H9 (cell line): ENCODE measurements around the gene WIPF2. TPM values are rescaled to one million over a fixed set of nuclear protein-coding genes. Genes with fewer than 3 reads are reported as not detected.
A peak's percentile ranks its signal among the peaks of the same experiment; 100 is the strongest.

Experiments
- DNase-seq: peaks from one replicate; pipeline ENCODE4 v3.0.0-alpha.2; 2017
- H2AFZ ChIP-seq: one replicate; pipeline ENCODE4 v1.6.1; 2013; ENCODE audit warnings: mild to moderate bottlenecking, low read length, control low read depth, moderate library complexity
- H2AK5ac ChIP-seq: 2 replicates; pipeline ENCODE4 v1.6.1; 2013; ENCODE audit warnings: low read length, control low read depth, mixed read lengths; ENCODE audit not compliant: insufficient read length
- H2BK120ac ChIP-seq: one replicate; pipeline ENCODE4 v1.6.1; 2013; ENCODE audit warnings: low read depth, mild to moderate bottlenecking, low read length, control low read depth, inconsistent platforms; ENCODE audit not compliant: poor library complexity, severe bottlenecking
- H2BK12ac ChIP-seq: 2 replicates; pipeline ENCODE4 v1.6.1; 2013; ENCODE audit warnings: low read length, control low read depth, mixed read lengths, low read depth; ENCODE audit not compliant: insufficient read length
- H2BK15ac ChIP-seq: 2 replicates; pipeline ENCODE4 v1.6.1; 2013; ENCODE audit warnings: low read depth, low read length, control low read depth
- H2BK20ac ChIP-seq: one replicate; pipeline ENCODE4 v1.6.1; 2013; ENCODE audit warnings: low read depth, mild to moderate bottlenecking, low read length, control low read depth, inconsistent platforms; ENCODE audit not compliant: poor library complexity, severe bottlenecking
- H2BK5ac ChIP-seq: 2 replicates; pipeline ENCODE4 v1.6.1; 2013; ENCODE audit warnings: low read length, control low read depth, mixed read lengths; ENCODE audit not compliant: insufficient read length
- H3K14ac ChIP-seq: 2 replicates; pipeline ENCODE4 v1.6.1; 2013; ENCODE audit warnings: low read length, control low read depth; ENCODE audit not compliant: insufficient read depth
- H3K18ac ChIP-seq: 2 replicates; pipeline ENCODE4 v1.6.1; 2013; ENCODE audit warnings: low read depth, mild to moderate bottlenecking, mixed read lengths, low read length, control low read depth; ENCODE audit not compliant: insufficient read length
- H3K23ac ChIP-seq: 2 replicates; pipeline ENCODE4 v1.6.1; 2013; ENCODE audit warnings: low read length, control low read depth, mixed read lengths, low read depth; ENCODE audit not compliant: insufficient read length
- H3K23me2 ChIP-seq: 2 replicates; pipeline ENCODE4 v1.6.1; 2013; ENCODE audit warnings: low read depth, mild to moderate bottlenecking, mixed read lengths, low read length, control low read depth; ENCODE audit not compliant: insufficient read length, poor library complexity, severe bottlenecking
- H3K27ac ChIP-seq: 2 replicates; pipeline ENCODE4 v1.5.1; 2013; ENCODE audit warnings: low read length, control low read depth, mixed read lengths, low read depth; ENCODE audit not compliant: insufficient read length
- H3K27me3 ChIP-seq: 2 replicates; pipeline ENCODE4 v1.6.1; 2013; ENCODE audit warnings: low read length, control low read depth, inconsistent platforms; ENCODE audit not compliant: insufficient read depth
- H3K4ac ChIP-seq: 2 replicates; pipeline ENCODE4 v1.6.1; 2013; ENCODE audit warnings: low read depth, mild to moderate bottlenecking, control low read depth, inconsistent platforms, low read length, moderate library complexity
- H3K4me1 ChIP-seq: 2 replicates; pipeline ENCODE4 v1.6.1; 2013; ENCODE audit warnings: low read length, control low read depth, inconsistent platforms; ENCODE audit not compliant: insufficient read depth
- H3K4me2 ChIP-seq: 2 replicates; pipeline ENCODE4 v1.6.1; 2013; ENCODE audit warnings: low read length, control low read depth, mixed read lengths; ENCODE audit not compliant: insufficient read length, insufficient read depth
- H3K56ac ChIP-seq: 2 replicates; pipeline ENCODE4 v1.6.1; 2013; ENCODE audit warnings: low read depth, mild to moderate bottlenecking, mixed read lengths, low read length, control low read depth; ENCODE audit not compliant: insufficient read length
- H3K79me1 ChIP-seq: 2 replicates; pipeline ENCODE4 v1.6.1; 2013; ENCODE audit warnings: low read depth, mild to moderate bottlenecking, moderate library complexity, low read length, control low read depth, inconsistent platforms; ENCODE audit not compliant: insufficient read depth, poor library complexity, severe bottlenecking
- H3K79me2 ChIP-seq: 2 replicates; pipeline ENCODE4 v1.6.1; 2013; ENCODE audit warnings: low read length, control low read depth, inconsistent platforms; ENCODE audit not compliant: insufficient read depth
- H3K9ac ChIP-seq: 2 replicates; pipeline ENCODE4 v1.6.1; 2013; ENCODE audit warnings: low read length, control low read depth, mixed read lengths; ENCODE audit not compliant: insufficient read length; ENCODE audit errors: extremely low read depth
- H3K9me3 ChIP-seq: one replicate; pipeline ENCODE4 v1.6.1; 2013; ENCODE audit warnings: low read depth, low read length, inconsistent platforms; ENCODE audit not compliant: control insufficient read depth
- H3T11ph ChIP-seq: one replicate; pipeline ENCODE4 v1.6.1; 2013; ENCODE audit warnings: mild to moderate bottlenecking, low read length, control low read depth, inconsistent platforms
- H4K20me1 ChIP-seq: one replicate; pipeline ENCODE4 v1.6.1; 2013; ENCODE audit not compliant: control insufficient read depth, insufficient read length, insufficient read depth
- H4K5ac ChIP-seq: 2 replicates; pipeline ENCODE4 v1.6.1; 2013; ENCODE audit warnings: low read depth, mild to moderate bottlenecking, mixed read lengths, low read length, control low read depth; ENCODE audit not compliant: insufficient read length
- H4K8ac ChIP-seq: replicated peaks from 2 replicates; pipeline ENCODE4 v1.6.1; 2013; ENCODE audit warnings: low read length, control low read depth, mixed read lengths, low read depth; ENCODE audit not compliant: insufficient read length
- H4K91ac ChIP-seq: 2 replicates; pipeline ENCODE4 v1.6.1; 2013; ENCODE audit warnings: low read depth, mild to moderate bottlenecking, moderate library complexity, mixed read lengths, low read length, control low read depth; ENCODE audit not compliant: insufficient read length
- H3K27ac Mint-ChIP-seq, 3 experiments: 2 replicates in 2 of 3; 3 replicates in 1 of 3; pipeline ENCODE4 v1.8.0; 2020 to 2021; ENCODE audit warnings: mixed read lengths in 3 of 3, mild to moderate bottlenecking in 1 of 3, moderate library complexity in 1 of 3
- H3K27me3 Mint-ChIP-seq: 2 replicates; pipeline ENCODE4 v1.8.0; 2021; ENCODE audit warnings: low read depth, mild to moderate bottlenecking, moderate library complexity, mixed read lengths
- H3K36me3 Mint-ChIP-seq, 3 experiments: 2 replicates in 2 of 3; 3 replicates in 1 of 3; pipeline ENCODE4 v1.8.0; 2020 to 2021; ENCODE audit warnings: low read depth in 3 of 3, mixed read lengths in 3 of 3; ENCODE audit not compliant: insufficient read depth in 1 of 3
- H3K4me1 Mint-ChIP-seq, 2 experiments: 2 replicates each; pipeline ENCODE4 v1.8.0; 2020; ENCODE audit warnings: mixed read lengths in 2 of 2
- H3K4me3 Mint-ChIP-seq, 2 experiments: 2 replicates in 1 of 2; 3 replicates in 1 of 2; pipeline ENCODE4 v1.8.0; 2020 to 2021; ENCODE audit warnings: mild to moderate bottlenecking in 2 of 2, mixed read lengths in 2 of 2, moderate library complexity in 1 of 2
- H3K9me3 Mint-ChIP-seq, 2 experiments: 2 replicates in 1 of 2; 3 replicates in 1 of 2; pipeline ENCODE4 v1.8.0; 2020; ENCODE audit warnings: mild to moderate bottlenecking in 2 of 2, mixed read lengths in 2 of 2, moderate library complexity in 1 of 2
- CTCF ChIP-seq: fragments of 200-600 bp; sonication (generic); conservative IDR thresholded peaks from 3 replicates; pipeline ENCODE4 v1.8.0; 2021; ENCODE audit warnings: antibody characterized with exemption, mild to moderate bottlenecking
- WGBS: extraction: QIAGEN DNeasy Blood & Tissue Kit; methylation state at CpG from one replicate; pipeline ENCODE4 v1.1.7; 2013; ENCODE audit warnings: missing lambda C conversion rate, low lambda C conversion rate, mixed read lengths; ENCODE audit not compliant: insufficient read length; ENCODE audit errors: extremely low coverage; 5-methylcytosine and 5-hydroxymethylcytosine counted together
- total RNA-seq: library from RNA; stranded (reverse); gene quantifications from 2 replicates; pipeline ENCODE4 v1.2.1, GENCODE V29; 2021

The WIPF2 gene
- total RNA-seq, 1 experiment from 2014 or later = 24.2 TPM

GRCh38 chr17:40321524-40321929 is 102.4 kb downstream of the WIPF2 start:
- no CpG with 5 or more reads among the region's 4 CpGs for WGBS
- Mint-ChIP-seq H3K27ac (no peak overlapping the region; a peak in 1 of 7 replicates), H3K27me3 (peaks cover 46% of the 10 kb centered on the region), H3K4me1 (peaks cover 47 to 63% of the 10 kb centered on the region in 2 experiments), H3K4me3 (no peak overlapping the region), H3K9me3 (no peaks in the 10 kb centered on the region), H3K36me3 (no peaks in the 10 kb centered on the region; a peak in 1 of 7 replicates)
- Histone ChIP-seq H3K4ac (no peak overlapping the region), H3K27me3 (peaks cover 5% of the 10 kb centered on the region; the same call in 1 of the 2 replicates), H2BK20ac (no peak overlapping the region), H3T11ph (no peak overlapping the region), H3K18ac (no peak overlapping the region), H3K23me2 (peaks cover 21% of the 10 kb centered on the region), H2BK120ac (no peak overlapping the region), H2BK5ac (no peak overlapping the region), H3K4me2 (no peak overlapping the region), H3K79me2 (peaks cover 2% of the 10 kb centered on the region; the same call in 1 of the 2 replicates), H4K20me1 (no peaks in the 10 kb centered on the region), H2BK12ac (no peak overlapping the region), H2BK15ac (no peak overlapping the region), H3K9ac (no peak overlapping the region), H3K14ac (no peak overlapping the region), H4K91ac (no peak overlapping the region), H3K4me1 (peaks cover 5% of the 10 kb centered on the region; the same call in 1 of the 2 replicates), H2AFZ (no peak overlapping the region), H3K9me3 (no peaks in the 10 kb centered on the region), H4K5ac (no peak overlapping the region), H4K8ac (no peak overlapping the region), H2AK5ac (no peak overlapping the region), H3K23ac (no peak overlapping the region), H3K27ac (no peak overlapping the region), H3K79me1 (no peaks in the 10 kb centered on the region), H3K56ac (no peak overlapping the region)
- DNase-seq = peak; percentile 33
- TF ChIP-seq CTCF = no peak
